ENCODE results near the gene CLMN.
A peak's percentile ranks its signal among the peaks of the same experiment; 100 is the strongest.
"Not testable (repeated sequence)": the region's sequence is repeated elsewhere in the genome, so short reads cannot be mapped to it uniquely, and the experiment has no call there.

The CLMN gene

DNA sequence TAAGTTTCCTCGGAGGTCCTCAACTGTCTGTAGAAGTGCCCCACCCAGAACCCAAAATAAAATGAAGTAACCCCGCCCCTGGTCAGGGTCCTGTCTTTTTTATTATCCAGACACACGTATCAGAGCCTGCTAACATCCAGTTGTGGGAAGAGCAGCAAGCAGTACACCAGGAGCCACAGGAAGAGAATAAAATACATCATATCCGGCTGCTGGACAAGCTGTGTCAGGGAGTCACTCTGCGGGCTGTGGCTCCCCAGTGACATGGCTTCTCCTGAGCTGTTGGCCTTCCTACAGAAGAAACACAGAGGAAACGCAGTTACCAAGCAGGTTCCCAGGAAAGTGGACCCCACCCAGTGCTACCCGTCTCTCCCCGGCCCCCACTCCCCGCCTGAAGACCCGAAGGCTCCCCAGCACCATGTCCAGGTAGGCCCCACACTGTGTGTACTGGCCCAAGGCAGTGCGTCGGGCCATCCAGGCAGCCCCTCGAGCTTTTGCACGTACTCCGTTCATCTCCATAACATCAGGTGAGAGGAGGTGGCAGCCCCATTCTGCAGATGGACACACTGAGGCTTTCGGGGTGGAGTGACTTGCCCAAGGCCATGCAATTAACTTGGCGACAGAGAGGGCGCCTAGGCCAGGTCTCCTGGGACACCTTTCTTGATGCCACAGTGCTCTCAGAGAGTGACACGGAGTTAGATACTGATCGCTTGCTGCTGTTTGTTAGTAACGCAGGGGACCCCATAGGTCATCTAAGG is 128.1 kb downstream of the CLMN start:
- DNase-seq (ENCODE audit: low spot score): no peak

DNA sequence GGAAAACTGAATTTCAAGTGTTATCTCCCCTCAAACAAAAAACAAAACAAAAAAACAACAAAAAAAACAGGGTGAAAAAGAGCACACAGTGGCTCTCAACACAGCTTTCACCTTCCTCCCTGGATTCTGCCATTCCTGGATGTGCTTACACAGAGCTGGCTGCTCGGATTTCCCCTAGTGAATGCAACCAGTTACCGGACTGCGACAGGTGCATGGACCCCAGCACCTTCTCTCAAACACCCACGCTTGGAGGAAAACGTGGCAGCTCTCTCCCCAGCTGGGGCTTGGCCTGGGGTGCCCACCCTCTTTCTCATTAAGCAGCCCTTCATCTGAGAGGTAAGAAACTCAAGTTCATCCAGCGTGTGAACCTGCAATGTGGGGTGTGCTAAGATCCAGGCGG is 128.9 kb downstream of the CLMN start:
- no peak for DNase-seq (ENCODE audit: low spot score)

DNA sequence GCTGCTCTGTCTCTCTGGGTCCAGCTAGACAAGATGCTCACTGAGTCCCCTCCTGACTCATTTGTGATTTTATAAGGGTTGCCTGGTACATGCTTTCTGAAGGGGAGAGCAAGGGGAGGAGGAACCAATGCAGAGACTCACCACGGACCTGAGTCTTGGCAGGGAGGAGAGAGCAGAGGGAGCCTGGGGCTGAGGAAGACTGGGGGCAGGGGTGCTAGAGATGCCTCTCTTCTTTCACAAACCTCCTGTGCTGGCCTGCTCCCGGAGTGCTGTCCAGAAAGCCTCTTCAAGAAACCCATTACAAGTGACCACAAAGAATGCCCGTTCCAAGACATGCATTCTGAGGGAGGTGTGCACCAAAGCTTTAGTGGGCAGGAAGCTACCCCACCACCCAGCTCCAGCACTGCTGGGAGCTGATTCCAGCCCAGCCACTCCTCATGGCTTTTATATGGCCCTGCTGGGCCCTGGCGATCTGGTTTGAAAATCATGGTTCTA is 129.3 kb downstream of the CLMN start:
- DNase-seq (ENCODE audit: low spot score): no peak

DNA sequence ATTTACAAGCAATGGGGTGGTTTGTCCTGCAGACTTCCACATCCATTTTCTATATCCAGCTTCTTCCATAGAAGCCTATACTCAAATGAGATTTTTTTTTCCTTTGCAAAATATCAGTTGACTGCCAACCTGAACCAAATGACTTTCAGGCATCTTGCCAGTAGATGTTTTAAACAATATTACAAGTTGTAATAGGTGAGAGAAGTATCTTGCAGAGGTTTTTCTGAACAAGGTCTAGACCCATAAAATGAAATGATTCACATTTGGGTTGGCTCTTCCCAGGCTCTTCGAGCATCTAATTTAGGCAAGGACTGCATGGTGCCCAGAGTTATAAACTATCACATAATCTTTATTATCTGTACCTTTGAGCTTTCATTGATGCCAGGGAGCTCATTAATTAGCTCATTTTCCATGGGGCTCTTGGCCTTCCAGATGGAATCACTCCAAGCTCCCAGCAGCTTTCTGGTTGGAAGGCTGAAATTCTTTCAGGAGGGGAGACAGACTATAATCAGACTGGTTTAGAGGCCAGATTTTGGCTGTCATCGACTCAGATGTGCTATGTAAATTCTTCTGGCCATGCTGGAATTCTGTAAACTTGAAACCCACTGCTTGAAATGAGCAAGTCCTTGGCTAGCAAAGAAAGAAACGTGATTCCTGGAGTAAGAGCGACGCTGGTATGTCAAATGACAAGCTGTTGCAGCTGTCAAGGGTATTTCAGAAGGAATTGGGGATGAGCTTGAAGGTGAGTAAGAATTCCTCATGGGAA is 130.2 kb downstream of the CLMN start:
- DNase-seq (ENCODE audit: low spot score): no peak

DNA sequence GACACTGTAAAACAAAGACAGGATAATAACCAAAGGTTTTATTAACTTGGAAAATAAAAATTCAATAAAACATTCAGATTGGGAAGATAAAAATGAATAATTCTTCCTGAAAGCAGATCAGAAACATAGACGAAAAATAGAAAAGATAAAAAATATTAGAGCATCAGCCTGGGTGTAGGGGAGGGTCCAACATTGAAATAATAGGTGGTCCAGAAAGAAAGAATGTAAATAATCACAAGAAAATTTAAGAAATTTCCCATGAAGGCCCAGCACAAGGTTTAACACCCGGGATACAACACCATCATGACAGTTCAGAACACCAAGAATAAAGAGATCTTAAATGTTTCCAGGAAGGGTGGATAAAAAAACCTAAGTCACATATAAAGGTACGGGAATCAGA is 131.3 kb downstream of the CLMN start:
- no peak for DNase-seq (ENCODE audit: low spot score)

DNA sequence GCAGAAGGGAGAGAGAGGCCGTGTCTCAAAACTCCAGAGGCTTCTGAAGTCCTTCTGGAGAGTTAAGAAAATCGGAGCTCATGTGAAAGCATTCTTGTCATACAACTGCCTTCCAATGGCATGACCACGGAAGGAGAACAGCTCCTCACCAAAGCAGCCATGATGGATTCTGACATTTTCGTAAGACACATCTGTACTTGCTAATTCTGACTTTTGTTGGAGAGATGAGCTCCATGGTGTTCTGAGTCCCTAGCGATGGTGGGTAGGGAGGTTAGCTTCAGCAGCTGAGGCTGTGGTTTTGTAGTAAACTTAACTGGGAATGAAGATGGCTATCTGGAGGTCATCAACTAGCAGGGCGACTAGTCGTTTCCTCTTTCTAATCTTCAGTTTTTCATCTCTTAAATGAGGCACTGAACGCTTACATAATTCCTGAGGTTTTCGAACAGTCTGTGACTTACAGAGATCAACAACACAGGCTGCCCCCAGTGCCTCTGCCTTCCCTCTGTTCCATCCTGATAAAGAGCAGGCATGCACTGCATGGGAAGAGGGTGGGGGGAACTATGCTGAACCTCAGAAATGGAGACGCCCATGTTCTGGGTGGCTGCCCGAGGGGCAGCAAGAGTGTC is 133.8 kb downstream of the CLMN start:
- DNase-seq (ENCODE audit: low spot score): no peak

DNA sequence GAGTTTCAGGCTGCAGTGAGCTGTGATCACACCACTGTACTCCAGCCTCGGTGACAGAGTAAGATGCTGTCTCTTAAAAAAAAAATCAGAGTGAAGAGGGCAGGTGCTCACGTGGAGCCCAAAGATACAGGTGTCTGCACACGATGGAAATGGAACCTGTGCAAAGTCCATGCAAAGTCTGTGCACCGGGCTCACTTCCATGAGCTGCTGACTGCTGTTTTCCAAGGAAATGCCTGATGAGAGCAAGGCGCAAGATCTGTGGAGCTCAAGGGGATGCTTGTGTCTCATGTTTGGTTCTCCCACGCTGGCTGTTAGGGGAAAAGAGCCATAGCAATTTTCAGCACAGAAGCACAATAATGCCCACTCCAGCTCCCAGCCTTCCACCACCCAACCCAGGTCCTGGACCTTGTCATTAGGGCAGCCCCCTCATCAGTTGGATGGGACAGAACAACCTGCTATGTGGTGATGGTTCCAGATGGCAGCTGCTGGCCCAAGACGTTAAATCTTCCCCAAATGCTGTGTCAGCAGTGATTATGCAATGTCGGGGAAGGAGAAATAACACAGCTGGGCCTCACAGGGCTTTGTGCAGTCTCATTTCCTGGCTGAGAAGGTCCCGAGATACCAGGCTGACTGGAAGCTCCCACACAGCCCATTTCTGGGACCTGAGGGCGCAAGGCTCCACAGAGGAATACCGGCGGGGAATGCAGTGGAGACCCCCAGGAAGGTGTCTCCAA is 134.5 kb downstream of the CLMN start:
- peak; percentile 17 for DNase-seq (ENCODE audit: low spot score)

DNA sequence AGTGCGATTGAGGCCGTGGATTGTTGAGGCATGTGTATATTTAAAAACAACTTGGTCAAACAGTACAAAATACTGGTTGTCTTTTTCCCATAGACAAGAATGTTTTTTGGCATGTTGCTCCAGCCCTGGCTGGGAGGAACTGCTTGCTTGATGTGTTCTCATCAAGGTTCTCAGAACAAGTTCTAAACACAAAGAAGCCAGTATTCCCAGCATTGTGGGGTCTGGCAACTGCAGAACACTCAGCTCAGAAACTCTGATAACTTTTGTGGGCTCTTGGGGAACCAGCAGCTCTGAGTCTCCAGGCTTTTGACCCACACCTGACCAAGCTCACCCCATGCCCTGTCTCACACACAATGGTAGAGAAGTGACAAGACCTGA is 135.3 kb downstream of the CLMN start:
- no peak for DNase-seq (ENCODE audit: low spot score)

DNA sequence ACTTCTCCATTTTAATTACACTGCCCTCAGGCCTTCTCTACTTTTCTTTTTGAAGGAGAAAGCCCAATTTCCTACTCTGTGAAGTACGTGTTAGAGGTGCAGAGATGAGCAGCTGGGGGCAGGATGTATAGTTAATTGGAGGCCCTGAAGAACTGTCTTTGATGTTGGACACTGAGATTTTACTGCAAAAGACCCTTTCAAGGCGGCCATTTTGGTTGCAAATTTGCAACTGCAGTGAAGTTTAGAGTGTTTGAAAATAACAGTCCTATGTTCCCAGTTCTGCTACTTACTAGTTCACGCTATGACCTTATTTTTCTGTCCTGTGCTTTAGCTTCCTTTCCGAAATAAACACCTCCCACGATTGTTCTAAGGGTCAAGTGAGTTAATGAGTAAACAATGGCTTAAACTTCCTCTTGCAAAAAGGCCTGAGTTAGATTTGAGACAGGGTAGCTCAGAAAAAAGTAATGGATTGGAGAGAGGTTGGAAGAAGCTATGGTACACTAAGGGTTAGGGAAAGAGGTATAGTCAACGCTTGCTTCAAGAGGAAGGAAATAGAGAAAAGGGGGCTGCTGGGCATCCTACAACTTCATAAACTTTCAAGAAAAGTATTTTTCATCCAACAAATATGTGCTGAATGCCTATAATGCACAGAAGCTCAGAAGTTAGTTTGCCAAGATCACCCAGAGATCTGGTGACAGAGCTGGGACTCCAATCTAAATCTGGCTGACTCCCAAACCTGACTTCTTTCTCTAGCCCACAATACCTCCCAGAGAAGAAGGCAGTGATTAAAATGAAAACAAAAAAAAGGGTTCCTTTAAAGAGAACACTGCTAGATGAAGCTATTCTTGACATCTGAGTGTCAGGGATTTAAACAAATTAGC is 135.9 kb downstream of the CLMN start:
- no peak for DNase-seq (ENCODE audit: low spot score)

DNA sequence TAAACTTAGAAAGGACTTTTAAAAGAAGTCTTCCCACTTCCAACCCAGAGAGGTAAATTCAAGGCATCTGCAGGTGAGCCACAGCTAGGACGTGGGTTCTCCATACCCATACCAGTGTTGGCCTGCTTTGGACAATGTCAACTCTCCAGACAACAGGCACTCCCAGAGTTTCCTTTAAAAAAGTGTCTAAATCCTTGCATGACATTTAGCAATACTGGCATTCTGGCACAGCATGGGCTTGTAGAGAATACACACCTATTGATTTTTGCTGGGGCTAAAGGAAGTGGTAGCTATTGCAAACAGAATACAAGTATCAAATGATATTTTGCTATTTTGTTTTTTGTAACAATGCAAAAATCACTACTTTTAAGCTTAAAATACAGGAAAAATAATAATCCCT is 136.6 kb downstream of the CLMN start:
- DNase-seq (ENCODE audit: low spot score): no peak

DNA sequence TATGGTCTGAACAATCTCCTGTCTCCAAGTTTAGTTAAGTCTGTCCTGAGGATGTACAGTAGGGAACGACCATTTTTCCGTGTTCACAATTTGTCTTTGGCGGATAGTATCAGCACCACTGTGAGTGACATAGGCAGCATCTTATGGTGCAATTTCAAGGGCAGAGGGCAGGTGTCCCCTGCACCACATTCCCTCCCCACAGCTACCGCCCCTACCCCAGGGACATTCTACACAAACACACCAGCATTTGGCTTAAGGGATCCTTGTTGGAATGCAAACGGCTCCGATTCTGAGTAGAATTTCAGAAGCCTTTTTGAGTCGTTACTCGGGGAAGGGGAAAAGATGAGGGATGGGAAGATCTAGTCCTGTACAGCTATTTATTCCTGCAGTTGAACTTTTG is 137.3 kb downstream of the CLMN start:
- no peak for DNase-seq (ENCODE audit: low spot score)

DNA sequence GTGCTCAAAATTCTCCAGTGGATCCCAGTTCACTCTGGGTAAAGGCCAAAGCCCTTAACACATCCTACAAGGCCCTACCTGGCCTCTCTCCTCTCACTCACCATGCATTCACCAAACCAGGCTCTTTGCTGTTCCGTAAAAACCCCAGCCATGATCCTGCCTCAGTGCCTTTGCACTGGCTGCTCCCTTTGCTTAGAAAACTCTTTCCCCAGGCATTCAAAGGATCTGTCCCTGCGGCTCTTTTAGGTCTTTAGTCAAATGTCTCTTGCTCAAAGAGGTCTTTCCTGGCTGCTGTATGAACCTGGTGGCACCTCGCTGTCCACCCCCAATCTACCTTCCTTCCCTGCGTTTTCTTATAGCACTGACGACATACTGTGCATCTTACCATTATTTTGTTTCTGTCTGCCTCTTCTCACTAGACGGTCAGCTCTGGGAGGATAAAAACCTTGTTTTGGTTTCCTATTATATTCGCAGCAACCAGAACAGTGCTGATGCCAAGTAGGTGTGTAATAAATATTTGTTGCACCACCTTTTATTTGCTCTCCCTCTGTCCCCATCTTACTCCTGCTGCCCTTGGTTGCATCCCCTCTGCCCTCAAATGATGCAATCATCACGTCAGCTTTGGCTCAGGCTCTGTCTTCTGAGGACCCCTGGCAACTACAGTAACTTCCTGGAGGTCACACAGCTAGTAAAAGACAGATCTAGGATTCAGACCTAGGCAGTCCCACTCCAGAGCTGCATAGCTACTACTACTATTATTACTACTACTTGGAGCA is 138.6 kb downstream of the CLMN start:
- no peak for DNase-seq (ENCODE audit: low spot score)

DNA sequence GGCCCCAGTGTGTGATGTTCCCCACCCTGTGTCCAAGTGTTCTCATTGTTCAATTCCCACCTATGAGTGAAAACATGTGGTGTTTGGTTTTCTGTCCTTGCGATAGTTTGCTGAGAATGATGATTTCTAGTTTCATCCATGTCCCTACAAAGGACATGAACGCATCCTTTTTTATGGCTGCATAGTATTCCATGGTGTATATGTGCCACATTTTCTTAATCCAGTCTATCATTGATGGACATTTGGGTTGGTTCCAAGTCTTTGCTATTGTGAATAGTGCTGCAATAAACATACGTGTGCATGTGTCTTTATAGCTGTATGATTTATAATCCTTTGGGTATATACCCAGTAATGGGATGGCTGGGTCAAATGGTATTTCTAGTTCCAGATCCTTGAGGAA is 144.0 kb downstream of the CLMN start:
- not testable (repeated sequence) for DNase-seq (ENCODE audit: low spot score)

DNA sequence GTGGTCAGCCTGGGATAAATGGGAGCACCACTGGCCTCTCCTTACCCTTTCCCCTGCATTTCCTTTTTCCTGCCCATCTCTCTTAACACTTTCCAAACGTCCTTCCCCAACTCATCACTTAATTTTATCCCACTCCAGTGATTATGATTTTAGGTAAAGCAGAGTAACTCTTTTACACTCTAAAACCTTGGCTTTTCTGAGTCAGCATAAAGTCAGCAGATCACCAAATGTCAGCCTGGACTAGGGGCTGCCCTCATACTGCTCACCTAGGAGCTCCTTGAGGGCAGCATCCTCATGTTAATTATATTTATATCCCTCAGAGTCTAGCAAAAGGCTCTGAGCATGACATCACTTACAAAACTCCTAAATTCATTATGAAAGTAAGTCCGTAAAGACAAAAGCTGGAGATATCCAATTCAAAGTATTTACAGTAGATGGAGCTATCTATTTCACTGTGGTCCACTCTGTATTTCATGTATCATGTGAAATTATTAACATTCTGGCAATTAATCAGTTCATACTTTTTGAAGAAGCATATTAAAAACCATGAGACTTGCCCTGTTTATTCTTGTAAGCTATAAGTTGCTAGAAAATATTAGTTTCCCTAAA is 145.4 kb downstream of the CLMN start:
- no peak for DNase-seq (ENCODE audit: low spot score)

DNA sequence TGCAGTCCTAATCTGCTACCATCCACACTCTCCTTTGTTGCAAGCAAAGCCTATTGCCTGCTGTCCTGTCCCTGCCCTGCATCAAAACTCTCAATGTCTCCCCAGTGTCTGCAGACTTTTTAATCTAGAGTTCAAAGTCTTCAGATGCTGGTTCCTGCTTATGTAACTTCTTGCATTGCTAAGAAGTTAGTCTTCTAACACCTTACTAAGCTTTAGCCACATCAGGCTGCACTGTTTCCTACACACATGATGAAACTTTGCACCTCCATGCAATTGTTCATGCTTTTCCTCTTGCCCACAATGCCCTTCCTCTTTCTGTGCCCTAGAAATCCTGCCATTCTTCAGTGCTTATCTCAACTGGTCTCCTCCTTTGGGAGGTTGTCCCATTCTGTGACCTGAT is 146.2 kb downstream of the CLMN start:
- DNase-seq (ENCODE audit: low spot score): no peak

DNA sequence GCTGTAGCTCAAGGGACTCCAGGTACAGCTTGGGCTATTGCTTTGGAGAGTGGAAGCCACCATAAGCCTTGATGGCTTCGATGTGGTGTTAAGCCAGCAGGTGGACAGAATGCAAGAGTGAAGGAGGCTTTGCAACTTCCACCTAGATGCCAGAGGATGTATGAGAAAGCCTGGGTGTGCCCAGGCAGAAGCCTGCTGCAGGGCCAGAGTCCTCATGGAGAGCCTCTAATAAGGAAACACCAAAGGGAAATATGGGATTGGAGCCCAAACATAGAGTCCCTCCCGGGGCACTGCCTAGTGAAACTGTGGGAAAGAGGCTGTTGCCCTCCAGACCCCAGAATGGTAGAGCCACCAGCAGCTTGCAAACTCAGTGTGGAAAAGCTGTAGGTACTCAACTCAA is 152.5 kb downstream of the CLMN start:
- no peak for DNase-seq (ENCODE audit: low spot score)

DNA sequence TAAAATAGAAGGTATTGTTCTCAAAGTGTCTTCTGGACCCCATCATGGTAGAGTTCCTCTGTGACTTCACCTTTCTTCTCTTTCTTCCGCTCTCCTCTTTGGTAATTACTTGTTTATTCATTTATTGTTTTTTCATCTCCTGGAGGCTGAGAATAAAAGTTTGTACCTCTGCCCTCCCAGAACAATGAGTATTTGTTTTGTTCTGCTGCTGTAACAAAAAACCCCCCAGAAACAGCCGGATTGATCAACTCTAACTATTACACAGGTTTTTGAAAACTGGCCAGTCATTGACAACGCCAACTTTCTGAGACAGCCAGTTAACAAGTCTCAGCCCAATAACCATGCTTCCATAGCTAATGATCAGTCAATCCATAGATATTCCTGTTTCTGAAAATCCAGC is 154.2 kb downstream of the CLMN start:
- no peak for DNase-seq (ENCODE audit: low spot score)

DNA sequence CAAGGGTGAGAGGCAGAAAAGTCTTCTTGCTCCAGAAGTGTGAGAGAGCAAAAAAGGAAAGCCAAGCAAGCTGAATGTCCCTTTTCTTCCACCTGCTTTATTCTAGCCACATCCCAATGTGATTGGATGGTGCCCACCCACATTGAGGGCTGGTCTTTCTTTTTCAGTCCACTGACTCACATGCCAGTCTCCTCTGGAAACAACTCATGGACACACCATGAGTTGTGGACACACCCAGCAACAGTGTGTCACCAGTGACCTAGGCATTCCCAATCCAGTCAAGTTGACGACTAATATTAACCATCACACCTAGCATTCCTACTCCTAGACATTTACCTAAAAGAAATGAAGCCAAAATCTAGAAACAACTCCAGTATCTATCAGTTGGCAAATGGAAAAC is 155.2 kb downstream of the CLMN start:
- no peak for DNase-seq (ENCODE audit: low spot score)

DNA sequence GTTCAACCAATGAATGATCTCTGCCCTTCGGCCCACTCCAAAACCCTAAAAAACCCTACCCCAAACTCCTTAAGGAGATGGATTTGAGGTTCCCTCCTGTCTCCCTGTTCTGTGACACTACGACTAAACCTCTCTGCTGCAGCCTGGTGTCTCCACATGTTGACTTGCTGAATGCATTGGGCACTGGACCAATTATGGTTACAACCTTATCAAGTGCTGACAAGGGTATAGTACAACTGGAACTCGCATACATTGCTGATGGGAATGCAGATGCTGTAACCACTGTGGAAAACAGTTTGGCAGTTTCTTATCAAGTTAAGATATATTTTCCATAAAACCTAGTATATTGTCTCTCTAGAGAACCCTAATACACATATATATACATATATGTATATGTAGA is 156.0 kb downstream of the CLMN start:
- no peak for DNase-seq (ENCODE audit: low spot score)

DNA sequence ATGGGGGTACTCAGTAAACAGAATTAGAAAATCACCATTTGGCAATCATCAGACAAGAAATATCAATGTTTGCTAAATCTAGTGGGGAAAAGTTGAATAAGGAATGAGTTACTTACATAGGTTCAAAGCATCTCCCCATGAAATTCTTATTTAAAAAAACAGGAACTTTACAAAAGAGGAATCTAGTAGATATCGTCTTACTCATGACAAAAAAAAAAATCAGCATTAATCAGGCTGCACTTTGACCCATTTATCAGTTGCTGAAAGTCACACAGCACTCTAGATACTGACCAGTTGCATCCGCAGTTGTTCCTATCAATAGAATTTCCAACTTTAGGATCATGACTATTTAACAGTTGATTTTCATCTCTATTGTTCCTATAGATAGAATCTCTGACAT is 156.6 kb downstream of the CLMN start:
- no peak for DNase-seq (ENCODE audit: low spot score)

Data from NAMALWA (cell line).